ENCODE measurements around the gene CA12.

- TF ChIP-seq POLR2A (IDR thresholded peaks at IDR 0.05; ENCODE audit: control extremely low read depth in 1 of 2, low read depth in 2 of 2, low read length in 2 of 2) (no peak), BACH1 (IDR thresholded peaks at IDR 0.05; ENCODE audit: low read length) (no peak), CTCF (IDR thresholded peaks at IDR 0.05; ENCODE audit: control extremely low read depth in 1 of 3, insufficient read depth in 1 of 3, low read depth in 1 of 3, low read length in 3 of 3) (no peak), EP300 (IDR thresholded peaks at IDR 0.05; ENCODE audit: borderline replicate concordance in 1 of 2, low read depth in 2 of 2, low read length in 2 of 2) (no peak), FOSL1 (IDR thresholded peaks at IDR 0.05; ENCODE audit: insufficient read depth, low read depth, low read length) (no peak), POLR2AphosphoS5 (IDR thresholded peaks at IDR 0.05; ENCODE audit: low read depth, low read length) (no peak), TAF1 (IDR thresholded peaks at IDR 0.05; ENCODE audit: low read depth, low read length) (no peak), SUZ12 (IDR thresholded peaks at IDR 0.05; ENCODE audit: low read length) (no peak)
Observed at GRCh38 chr15:63327648-63328421, 53.8 kb downstream of the CA12 start.
